Measurements from ENCODE around the gene VOPP1.
A peak's percentile ranks its signal among the peaks of the same experiment; 100 is the strongest.
"Not testable (repeated sequence)": the region's sequence is repeated elsewhere in the genome, so short reads cannot be mapped to it uniquely, and the experiment has no call there.

Gene VOPP1

GRCh38 chr7:55484241-55484640 lies 88.1 kb downstream of the VOPP1 start:
- no peak for DNase-seq

GRCh38 chr7:55483046-55483445 lies 89.3 kb downstream of the VOPP1 start:
- peak; percentile 18 for DNase-seq

- DNase-seq, result no peak
Measured at GRCh38 chr7:55481155-55481554, 91.1 kb downstream of the VOPP1 start.

GRCh38 chr7:55478700-55479099 lies 93.6 kb downstream of the VOPP1 start:
- DNase-seq, result no peak

- DNase-seq, result no peak
Measured at GRCh38 chr7:55477781-55478374, 94.4 kb downstream of the VOPP1 start.

- no peak for DNase-seq
Measured at GRCh38 chr7:55476852-55477780, 95.2 kb downstream of the VOPP1 start.

GRCh38 chr7:55475855-55476803 lies 96.2 kb downstream of the VOPP1 start:
- no peak for DNase-seq

- DNase-seq, result no peak
Measured at GRCh38 chr7:55474944-55475854, 97.1 kb downstream of the VOPP1 start.

GRCh38 chr7:55473932-55474331 lies 98.4 kb downstream of the VOPP1 start:
- no peak for DNase-seq

GRCh38 chr7:55472928-55473725 lies 99.2 kb downstream of the VOPP1 start:
- no peak for DNase-seq

GRCh38 chr7:55472406-55472805 lies 99.9 kb downstream of the VOPP1 start:
- not testable (repeated sequence) for DNase-seq

GRCh38 chr7:55471594-55471993 lies 100.7 kb downstream of the VOPP1 start:
- DNase-seq, result not testable (repeated sequence)

GRCh38 chr7:55470261-55470660 lies 102.0 kb downstream of the VOPP1 start:
- no peak for DNase-seq

- no peak for DNase-seq
Measured at GRCh38 chr7:55469721-55470120, 102.6 kb downstream of the VOPP1 start.

GRCh38 chr7:55469271-55469681 lies 103.0 kb downstream of the VOPP1 start:
- DNase-seq, result no peak

- no peak for DNase-seq
Measured at GRCh38 chr7:55468495-55468894, 103.8 kb downstream of the VOPP1 start.

- no peak for DNase-seq
Measured at GRCh38 chr7:55467047-55467593, 105.2 kb downstream of the VOPP1 start.

GRCh38 chr7:55465691-55466090 lies 106.6 kb downstream of the VOPP1 start:
- DNase-seq, result no peak

- DNase-seq, result no peak
Measured at GRCh38 chr7:55464422-55464821, 107.9 kb downstream of the VOPP1 start.

GRCh38 chr7:55463686-55464262 lies 108.5 kb downstream of the VOPP1 start:
- no peak for DNase-seq

Data from NCI-H1436 (cell line).